WTC11 (cell line): Measurements from ENCODE around the gene EHF.

Experiments used
- CTCF ChIP-seq: fragments of 200-600 bp; IDR thresholded peaks from 2 replicates; pipeline ENCODE4 v1.8.0; 2022; ENCODE audit warnings: antibody characterized with exemption
- NR2C2 ChIP-seq: sonication (generic); formaldehyde crosslinking; IDR thresholded peaks from 2 replicates; pipeline ENCODE4 v1.8.0; 2022; ENCODE audit warnings: mild to moderate bottlenecking, missing genetic modification reagents
- RELA ChIP-seq: sonication (generic); formaldehyde crosslinking; IDR thresholded peaks from 2 replicates; pipeline ENCODE4 v1.8.1; 2022; ENCODE audit warnings: missing genetic modification reagents, mild to moderate bottlenecking, borderline replicate concordance
- STAT6 ChIP-seq: sonication (generic); formaldehyde crosslinking; conservative IDR thresholded peaks from 2 replicates; pipeline ENCODE4 v1.8.1; 2023; ENCODE audit warnings: mild to moderate bottlenecking, low read depth, missing genetic modification reagents, moderate library complexity
- ZNF121 ChIP-seq: sonication (generic); formaldehyde crosslinking; IDR thresholded peaks from 2 replicates; pipeline ENCODE4 v1.8.0; 2023; ENCODE audit warnings: missing genetic modification reagents

DNA sequence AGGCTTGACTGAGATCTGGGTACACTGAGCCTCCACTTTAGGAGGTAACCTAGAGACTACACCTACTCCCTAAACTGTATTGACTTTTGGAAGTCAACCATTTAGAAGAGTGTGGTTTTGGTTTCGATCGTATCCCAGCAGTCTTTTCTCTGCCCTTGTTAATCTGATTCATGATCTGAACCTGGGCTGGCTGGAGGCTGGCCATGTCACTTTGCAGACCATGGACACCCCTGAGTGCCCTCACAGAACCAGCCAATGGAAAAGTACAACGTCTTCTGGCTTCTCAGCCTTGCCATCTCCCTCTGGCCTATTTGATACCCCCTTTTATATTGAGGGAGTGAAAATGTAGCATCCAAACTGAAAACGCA lies 10.8 kb downstream of the EHF start:
- TF ChIP-seq CTCF, result no peak
- TF ChIP-seq NR2C2 (CRISPR knock-in tag), result no peak
- no peak for TF ChIP-seq STAT6
- no peak for TF ChIP-seq ZNF121 (CRISPR knock-in tag)
- TF ChIP-seq RELA (CRISPR knock-in tag), result no peak
